GM12874 (cell line): ENCODE measurements around the gene LINGO3.

Source experiments
- CTCF ChIP-seq: IDR thresholded peaks from 2 replicates; pipeline ENCODE4 v1.5.1; 2011; ENCODE audit warnings: low read depth, mild to moderate bottlenecking, control low read depth, low read length, moderate library complexity; ENCODE audit not compliant: insufficient read depth

The LINGO3 gene

GRCh38 chr19:2333027-2333806 lies 25.3 kb upstream of the LINGO3 start:
- no peak for TF ChIP-seq CTCF

- TF ChIP-seq CTCF = no peak
Measured at GRCh38 chr19:2332341-2333026, 24.5 kb upstream of the LINGO3 start.

- no peak for TF ChIP-seq CTCF
Measured at GRCh38 chr19:2331601-2332246, 23.8 kb upstream of the LINGO3 start.

GRCh38 chr19:2330632-2331284 lies 22.8 kb upstream of the LINGO3 start:
- TF ChIP-seq CTCF = no peak

- TF ChIP-seq CTCF = no peak
Measured at GRCh38 chr19:2330255-2330631, 22.3 kb upstream of the LINGO3 start.

GRCh38 chr19:2329501-2329916 lies 21.6 kb upstream of the LINGO3 start:
- no peak for TF ChIP-seq CTCF

- TF ChIP-seq CTCF = no peak
Measured at GRCh38 chr19:2329149-2329478, 21.2 kb upstream of the LINGO3 start.
